Mesangial cell (primary cell): ENCODE results near the gene CT55. TPM values are rescaled to one million over a fixed set of nuclear protein-coding genes. Genes with fewer than 3 reads are reported as not detected.

Experiments used
- total RNA-seq: library from RNA; depleted of rRNA; stranded (reverse); fragments of >200 nt; gene quantifications from 2 replicates; pipeline ENCODE4 v1.2.3, GENCODE V29; 2015

CT55 gene
- total RNA-seq, result not detected in 2 replicates

GRCh38 chrX:135170877-135171519 lies at the start of gene CT55:
CT55 (minus strand) TSS chrX:135171398; CDS start chrX:135171171, 227 bp downstream.

GRCh38 chrX:135120056-135120576 lies 51.1 kb downstream of the CT55 start, which contains the start of gene ETDB:
ETDB (minus strand) TSS chrX:135120526; CDS start chrX:135119261, 1,265 bp downstream.

Other genes starting within 250 kb of the CT55 start
- 5.2 and 5.5 TPM in 2 replicates for gene SMIM10, start 180.4 kb downstream of the CT55 start, total RNA-seq
- 18.8 and 19.6 TPM in 2 replicates for gene RTL8B, start 148.9 kb downstream of the CT55 start, total RNA-seq
- 140 and 167 TPM in 2 replicates for gene RTL8C, start 139.0 kb downstream of the CT55 start, total RNA-seq
- 31.3 and 37.8 TPM in 2 replicates for gene RTL8A, start 119.3 kb downstream of the CT55 start, total RNA-seq
- 1.8 and 3.4 TPM in 2 replicates for gene SMIM10L2B, start 72.7 kb downstream of the CT55 start, total RNA-seq
- gene ETDB, start 50.9 kb downstream of the CT55 start, total RNA-seq, result not detected in 2 replicates
- gene ETDA, start 80.7 kb upstream of the CT55 start, total RNA-seq, result not detected in 2 replicates
- not detected in 2 replicates for gene ETDC, start 138.1 kb upstream of the CT55 start, total RNA-seq
- gene ZNF75D, start 172.7 kb upstream of the CT55 start, total RNA-seq, result 2.1 and 3.2 TPM in 2 replicates
- gene ZNF449, start 173.4 kb upstream of the CT55 start, total RNA-seq, result 2.0 and 3.4 TPM in 2 replicates